Measurements from ENCODE around the gene IGF1R.

Gene IGF1R

GRCh38 chr15:98698792-98699191 lies 50.5 kb downstream of the IGF1R start:
- DNase-seq (ENCODE audit: low read depth, low spot score) = no peak
- in situ Hi-C loops (cut with HindIII; ENCODE audit: low sequenced_read_pairs) = no loop called here
- TF ChIP-seq CTCF (IDR thresholded peaks at IDR 0.05; ENCODE audit: low read depth, low read length) = no peak
- H3K4me3 ChIP-seq (ENCODE audit: low read depth, low read length) = no peak overlapping the region

- TF ChIP-seq CTCF (IDR thresholded peaks at IDR 0.05; ENCODE audit: low read depth, low read length) = no peak
These were observed 51.5 kb downstream of the IGF1R start for GRCh38 chr15:98699591-98700424.

GRCh38 chr15:98700519-98700918 lies 52.2 kb downstream of the IGF1R start:
- in situ Hi-C loops (cut with HindIII; ENCODE audit: low sequenced_read_pairs) = no loop called here
- DNase-seq (ENCODE audit: low read depth, low spot score) = no peak
- no peak for TF ChIP-seq CTCF (IDR thresholded peaks at IDR 0.05; ENCODE audit: low read depth, low read length)
- no peak overlapping the region for H3K4me3 ChIP-seq (ENCODE audit: low read depth, low read length)

More at GRCh38 chr15:98699591-98700424, 51.5 kb downstream of the IGF1R start:
- no peak for DNase-seq (ENCODE audit: low read depth, low spot score)
- in situ Hi-C loops (cut with HindIII; ENCODE audit: low sequenced_read_pairs) = no loop called here
- no peak overlapping the region for H3K4me3 ChIP-seq (ENCODE audit: low read depth, low read length)

GRCh38 chr15:98703126-98703685 lies 54.9 kb downstream of the IGF1R start:
- in situ Hi-C loops (cut with HindIII; ENCODE audit: low sequenced_read_pairs) = no loop called here
- DNase-seq (ENCODE audit: low read depth, low spot score) = no peak
- TF ChIP-seq CTCF (IDR thresholded peaks at IDR 0.05; ENCODE audit: low read depth, low read length) = no peak
- no peak overlapping the region for H3K4me3 ChIP-seq (ENCODE audit: low read depth, low read length)

GRCh38 chr15:98705070-98705469 lies 56.7 kb downstream of the IGF1R start:
- no peak for DNase-seq (ENCODE audit: low read depth, low spot score)
- TF ChIP-seq CTCF (IDR thresholded peaks at IDR 0.05; ENCODE audit: low read depth, low read length) = no peak
- H3K4me3 ChIP-seq (ENCODE audit: low read depth, low read length) = no peak overlapping the region
- in situ Hi-C loops (cut with HindIII; ENCODE audit: low sequenced_read_pairs) = no loop called here

GRCh38 chr15:98706387-98706786 lies 58.0 kb downstream of the IGF1R start:
- TF ChIP-seq CTCF (IDR thresholded peaks at IDR 0.05; ENCODE audit: low read depth, low read length) = no peak
- no peak overlapping the region for H3K4me3 ChIP-seq (ENCODE audit: low read depth, low read length)
- DNase-seq (ENCODE audit: low read depth, low spot score) = no peak
- in situ Hi-C loops (cut with HindIII; ENCODE audit: low sequenced_read_pairs) = no loop called here
